Astrocyte of the cerebellum (primary cell): ENCODE results near the gene DIPK1A.

Experiments
- DNase-seq: peaks from one replicate; pipeline ENCODE4 v3.0.0-alpha.2; 2011; ENCODE audit warnings: low read depth
- H3K4me3 ChIP-seq: 2 replicates; pipeline ENCODE4 v1.5.1; 2011; ENCODE audit warnings: mild to moderate bottlenecking, low read depth, low read length, moderate library complexity
- CTCF ChIP-seq: IDR thresholded peaks from 2 replicates; pipeline ENCODE4 v1.5.1; 2012; ENCODE audit warnings: low read length, low read depth, moderate library complexity, mild to moderate bottlenecking; ENCODE audit errors: missing control alignments
- in situ Hi-C: cut with HindIII; loops from 2 replicates; pipeline ENCODE4 v1.10.0; 2017; ENCODE audit warnings: low sequenced_read_pairs

Gene DIPK1A

GRCh38 chr1:92853299-92853698 is 108.0 kb downstream of the DIPK1A start:
- H3K4me3 ChIP-seq: no peak overlapping the region
- no peak for TF ChIP-seq CTCF
- DNase-seq: no peak
- in situ Hi-C loops: loop anchor here (25.0 kb wide), 1 partner anchor 159 kb away; no protein-coding TSS in a partner anchor

GRCh38 chr1:92851729-92852128 is 109.5 kb downstream of the DIPK1A start:
- no peak overlapping the region for H3K4me3 ChIP-seq
- no peak for TF ChIP-seq CTCF
- in situ Hi-C loops: loop anchor here (25.0 kb wide), 1 partner anchor 161 kb away; no protein-coding TSS in a partner anchor
- DNase-seq: no peak

GRCh38 chr1:92850019-92850418 is 111.2 kb downstream of the DIPK1A start:
- TF ChIP-seq CTCF: no peak
- H3K4me3 ChIP-seq: no peak overlapping the region
- in situ Hi-C loops: loop anchor here (25.0 kb wide), 1 partner anchor 162 kb away; no protein-coding TSS in a partner anchor
- no peak for DNase-seq

- no peak for TF ChIP-seq CTCF
- no peak overlapping the region for H3K4me3 ChIP-seq
- in situ Hi-C loops: no loop called here
- no peak for DNase-seq
Observed at GRCh38 chr1:92848201-92848600, 113.1 kb downstream of the DIPK1A start.

GRCh38 chr1:92845908-92846307 is 115.4 kb downstream of the DIPK1A start:
- TF ChIP-seq CTCF: no peak
- in situ Hi-C loops: no loop called here
- no peak overlapping the region for H3K4me3 ChIP-seq
- no peak for DNase-seq

- no peak overlapping the region for H3K4me3 ChIP-seq
- in situ Hi-C loops: no loop called here
- DNase-seq: no peak
- no peak for TF ChIP-seq CTCF
Observed at GRCh38 chr1:92844439-92844838, 116.8 kb downstream of the DIPK1A start.
